Tibial nerve (tissue), 4 donors: ENCODE data around the gene KCNS3. TPM values are rescaled to one million over a fixed set of nuclear protein-coding genes. Genes with fewer than 3 reads are reported as not detected.

Experiments
- DNase-seq, 2 donors: peaks; one replicate each; pipeline ENCODE4 v3.0.0-alpha.2; 2019; ENCODE audit warnings: low spot score in 2 of 2
- H3K27ac ChIP-seq, 4 donors: fragments of 200-600 bp; sonication (generic) in 3 of 4; one replicate each; pipeline ENCODE4 v1.5.1; 2017 to 2019; ENCODE audit warnings: mild to moderate bottlenecking in 1 of 4
- H3K27me3 ChIP-seq, 2 donors: fragments of 200-600 bp; sonication (generic) in 1 of 2; one replicate each; pipeline versions ENCODE4 v1.5.1 to v1.6.0; 2017 to 2019
- H3K36me3 ChIP-seq, 3 donors: fragments of 200-600 bp; sonication (generic); one replicate each; pipeline ENCODE4 v1.5.1; 2018 to 2019
- H3K4me1 ChIP-seq, 4 donors: fragments of 200-600 bp; sonication (generic) in 3 of 4; one replicate each; pipeline ENCODE4 v1.5.1; 2017 to 2019
- H3K4me3 ChIP-seq, 4 donors: fragments of 200-600 bp; sonication (generic) in 3 of 4; one replicate each; pipeline ENCODE4 v1.5.1; 2017 to 2019; ENCODE audit warnings: mild to moderate bottlenecking in 1 of 4, moderate library complexity in 1 of 4
- H3K9me3 ChIP-seq, 4 donors: fragments of 200-600 bp; sonication (generic) in 3 of 4; one replicate each; pipeline ENCODE4 v1.5.1; 2017 to 2019
- EP300 ChIP-seq, 2 donors: sonication (generic); formaldehyde crosslinking; IDR thresholded peaks; one replicate each; pipeline ENCODE4 v1.6.1; 2017; ENCODE audit warnings: antibody characterized with exemption in 2 of 2, mild to moderate bottlenecking in 1 of 2
- POLR2A ChIP-seq, 2 donors: fragments of 450-650 bp; IDR thresholded peaks; one replicate each; pipeline ENCODE4 v1.6.1; 2017; ENCODE audit warnings: antibody characterized with exemption in 2 of 2, mild to moderate bottlenecking in 2 of 2, moderate library complexity in 2 of 2
- WGBS, 2 donors: methylation state at CpG; one replicate each; pipeline ENCODE4 v1.1.5; 2018; 5-methylcytosine and 5-hydroxymethylcytosine counted together
- total RNA-seq, 4 donors: library from RNA; depleted of rRNA; stranded (reverse); fragments of >200 nt; gene quantifications; one replicate each; pipeline ENCODE4 v1.1.0, GENCODE V29; 2016
- TF ChIP-seq, protein P1 (sequence below), 5 experiments: fragments of 200-600 bp in 3 of 5; fragments of 450-650 bp in 2 of 5; sonication (generic) in 3 of 5; IDR thresholded peaks; one replicate each; pipeline ENCODE4 v1.5.1; 2016 to 2019; ENCODE audit warnings: antibody characterized with exemption in 5 of 5, mild to moderate bottlenecking in 3 of 5, moderate library complexity in 2 of 5

The KCNS3 gene
- total RNA-seq, 4 donors from 2014 or later, result 9.6 to 24.3 (median 16.5) TPM

DNA sequence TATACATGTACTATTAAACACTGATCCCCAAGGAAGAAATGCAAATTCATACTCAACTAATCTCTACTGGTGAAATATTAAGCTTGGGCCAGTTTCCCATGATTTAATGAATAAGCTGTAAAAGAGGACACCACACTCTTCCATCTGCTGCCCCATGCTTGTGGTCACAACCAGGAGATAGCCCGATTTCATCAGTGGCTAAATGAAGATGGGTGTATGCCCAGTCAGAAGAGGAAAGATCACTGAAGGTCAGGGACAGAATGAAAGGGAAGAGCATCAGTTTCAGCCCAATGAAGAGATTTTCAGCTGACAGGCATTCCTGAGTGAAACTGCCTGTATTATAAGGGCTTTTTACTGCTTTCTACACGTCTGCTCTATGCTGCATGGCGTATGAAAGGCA is 103.5 kb downstream of the KCNS3 start:
- no peaks in the 10 kb centered on the region for H3K36me3 ChIP-seq
- H3K9me3 ChIP-seq, result no peaks in the 10 kb centered on the region
- TF ChIP-seq POLR2A (IDR thresholded peaks at IDR 0.05), result no peak
- TF ChIP-seq, protein P1, sequence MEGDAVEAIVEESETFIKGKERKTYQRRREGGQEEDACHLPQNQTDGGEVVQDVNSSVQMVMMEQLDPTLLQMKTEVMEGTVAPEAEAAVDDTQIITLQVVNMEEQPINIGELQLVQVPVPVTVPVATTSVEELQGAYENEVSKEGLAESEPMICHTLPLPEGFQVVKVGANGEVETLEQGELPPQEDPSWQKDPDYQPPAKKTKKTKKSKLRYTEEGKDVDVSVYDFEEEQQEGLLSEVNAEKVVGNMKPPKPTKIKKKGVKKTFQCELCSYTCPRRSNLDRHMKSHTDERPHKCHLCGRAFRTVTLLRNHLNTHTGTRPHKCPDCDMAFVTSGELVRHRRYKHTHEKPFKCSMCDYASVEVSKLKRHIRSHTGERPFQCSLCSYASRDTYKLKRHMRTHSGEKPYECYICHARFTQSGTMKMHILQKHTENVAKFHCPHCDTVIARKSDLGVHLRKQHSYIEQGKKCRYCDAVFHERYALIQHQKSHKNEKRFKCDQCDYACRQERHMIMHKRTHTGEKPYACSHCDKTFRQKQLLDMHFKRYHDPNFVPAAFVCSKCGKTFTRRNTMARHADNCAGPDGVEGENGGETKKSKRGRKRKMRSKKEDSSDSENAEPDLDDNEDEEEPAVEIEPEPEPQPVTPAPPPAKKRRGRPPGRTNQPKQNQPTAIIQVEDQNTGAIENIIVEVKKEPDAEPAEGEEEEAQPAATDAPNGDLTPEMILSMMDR (IDR thresholded peaks at IDR 0.05), result no peak
- TF ChIP-seq EP300 (IDR thresholded peaks at IDR 0.05), result no peak
- DNase-seq, result no peak
- no peaks in the 10 kb centered on the region for H3K27me3 ChIP-seq
- H3K4me3 ChIP-seq, result no peak overlapping the region
- H3K4me1 ChIP-seq, result peaks cover 0 to 6% (median 0%) of the 10 kb centered on the region in 4 donors
- H3K27ac ChIP-seq, result no peak overlapping the region
- WGBS, 2 donors, result 61 to 70% methylated on average over 3 of the region's 3 CpGs

Other genes with a start within 250 kb of the KCNS3 start
- 10 to 100 TPM; 14.1 to 30.8 (median 24.6) TPM for gene SMC6, start 124.9 kb upstream of the KCNS3 start, total RNA-seq
- gene GEN1, start 124.5 kb upstream of the KCNS3 start, total RNA-seq, result 10 to 100 TPM in 1 of 4 donors, 1 to 10 TPM in 3; 1.5 to 17.5 (median 4.2) TPM
- gene MSGN1, start 62.2 kb upstream of the KCNS3 start, total RNA-seq, result not detected